DOHH2 (cell line): ENCODE data around the gene PZP.

Experiments used
- H3F3A ChIP-seq: fragments of 200-600 bp; sonication (generic), shearing (Covaris generic); 2 replicates; pipeline ENCODE4 v1.6.0; 2016; ENCODE audit warnings: antibody characterized with exemption, mild to moderate bottlenecking; ENCODE audit not compliant: control insufficient read depth, insufficient read depth
- H3K27ac ChIP-seq: fragments of 200-600 bp; sonication (generic); 2 replicates; pipeline ENCODE4 v1.5.1; 2014; ENCODE audit warnings: low read depth, mild to moderate bottlenecking, low read length, moderate library complexity
- H3K27me3 ChIP-seq: fragments of 200-600 bp; sonication (generic); 2 replicates; pipeline ENCODE4 v1.6.1; 2014; ENCODE audit warnings: mild to moderate bottlenecking, low read length, mixed read lengths; ENCODE audit not compliant: control insufficient read depth
- H3K36me3 ChIP-seq: fragments of 200-600 bp; sonication (generic); 2 replicates; pipeline ENCODE4 v1.6.1; 2014; ENCODE audit warnings: mild to moderate bottlenecking, low read length, moderate library complexity, mixed read lengths; ENCODE audit not compliant: control insufficient read depth
- H3K4me1 ChIP-seq: fragments of 200-600 bp; sonication (generic); 2 replicates; pipeline ENCODE4 v1.6.1; 2014; ENCODE audit warnings: mild to moderate bottlenecking, low read length, mixed read lengths; ENCODE audit not compliant: control insufficient read depth
- H3K4me2 ChIP-seq: fragments of 200-600 bp; sonication (generic); 2 replicates; pipeline ENCODE4 v1.6.0; 2014; ENCODE audit warnings: mild to moderate bottlenecking, low read length, moderate library complexity
- H3K4me3 ChIP-seq: fragments of 200-600 bp; sonication (generic); 2 replicates; pipeline ENCODE4 v1.5.1; 2014; ENCODE audit warnings: mild to moderate bottlenecking, low read length, mixed read lengths
- H3K79me2 ChIP-seq: fragments of 200-600 bp; sonication (generic); 2 replicates; pipeline ENCODE4 v1.6.1; 2014; ENCODE audit warnings: mild to moderate bottlenecking, low read length, mixed read lengths; ENCODE audit not compliant: control insufficient read depth
- H3K9me2 ChIP-seq: fragments of 200-600 bp; sonication (generic); replicated peaks from 2 replicates; pipeline ENCODE4 v1.6.1; 2014; ENCODE audit warnings: mild to moderate bottlenecking, low read length, mixed read lengths; ENCODE audit not compliant: control insufficient read depth
- H3K9me3 ChIP-seq: fragments of 200-600 bp; sonication (generic); 2 replicates; pipeline ENCODE4 v1.6.1; 2014; ENCODE audit warnings: antibody characterized with exemption, low read length, mixed read lengths; ENCODE audit not compliant: control insufficient read depth, insufficient read depth
- H4K20me1 ChIP-seq: fragments of 200-600 bp; sonication (generic); 2 replicates; pipeline ENCODE4 v1.6.0; 2014; ENCODE audit warnings: low read depth, mild to moderate bottlenecking, antibody characterized with exemption, low read length, moderate library complexity; ENCODE audit not compliant: control insufficient read depth, insufficient read depth
- CTCF ChIP-seq: fragments of 200-600 bp; sonication (generic); IDR thresholded peaks from one replicate; pipeline ENCODE4 v1.5.1; 2014; ENCODE audit warnings: antibody characterized with exemption, mild to moderate bottlenecking, low read depth, low read length; ENCODE audit not compliant: poor library complexity, severe bottlenecking
- EZH2phosphoT487 ChIP-seq: fragments of 200-600 bp; sonication (generic); IDR thresholded peaks from 2 replicates; pipeline ENCODE4 v1.6.1; 2017; ENCODE audit warnings: borderline replicate concordance, mild to moderate bottlenecking, antibody characterized with exemption, low read length, moderate library complexity, mixed read lengths

The PZP gene

GRCh38 chr12:9127936-9128663 is 80.1 kb downstream of the PZP start:
- Histone ChIP-seq H3K9me2 (no peaks in the 10 kb centered on the region), H3K27ac (no peak overlapping the region), H3K79me2 (no peaks in the 10 kb centered on the region), H3K36me3 (no peaks in the 10 kb centered on the region), H3K9me3 (no peaks in the 10 kb centered on the region), H4K20me1 (no peaks in the 10 kb centered on the region), H3K27me3 (0 out of 2 replicates have a peak, but pooled peaks cover 3% of the 10 kb centered on the region), H3K4me3 (no peak overlapping the region), H3K4me1 (no peaks in the 10 kb centered on the region), H3F3A (no peaks in the 10 kb centered on the region), H3K4me2 (no peak overlapping the region)
- TF ChIP-seq EZH2phosphoT487 = no peak
- TF ChIP-seq CTCF = no peak

- no peaks in the 10 kb centered on the region for H3K9me3 ChIP-seq
- 0 out of 2 replicates have a peak, but pooled peaks cover 3% of the 10 kb centered on the region for H3K27me3 ChIP-seq
- no peaks in the 10 kb centered on the region for H3K4me1 ChIP-seq
- H3F3A ChIP-seq = no peaks in the 10 kb centered on the region
- no peaks in the 10 kb centered on the region for H3K36me3 ChIP-seq
- TF ChIP-seq CTCF (no peak), EZH2phosphoT487 (no peak)
- no peak overlapping the region for H3K4me2 ChIP-seq
- no peak overlapping the region for H3K4me3 ChIP-seq
- H3K9me2 ChIP-seq = no peaks in the 10 kb centered on the region
- no peaks in the 10 kb centered on the region for H4K20me1 ChIP-seq
- no peaks in the 10 kb centered on the region for H3K79me2 ChIP-seq
- no peak overlapping the region for H3K27ac ChIP-seq
Observed at GRCh38 chr12:9127484-9127883, 80.7 kb downstream of the PZP start.

- no peaks in the 10 kb centered on the region for H4K20me1 ChIP-seq
- H3K9me3 ChIP-seq = no peaks in the 10 kb centered on the region
- H3F3A ChIP-seq = no peaks in the 10 kb centered on the region
- H3K27me3 ChIP-seq = 0 out of 2 replicates have a peak, but pooled peaks cover 4% of the 10 kb centered on the region
- no peak overlapping the region for H3K27ac ChIP-seq
- H3K4me3 ChIP-seq = no peak overlapping the region
- H3K79me2 ChIP-seq = no peaks in the 10 kb centered on the region
- H3K9me2 ChIP-seq = no peaks in the 10 kb centered on the region
- TF ChIP-seq CTCF (no peak), EZH2phosphoT487 (no peak)
- H3K4me1 ChIP-seq = no peaks in the 10 kb centered on the region
- no peak overlapping the region for H3K4me2 ChIP-seq
- H3K36me3 ChIP-seq = no peaks in the 10 kb centered on the region
Observed at GRCh38 chr12:9124383-9125031, 83.7 kb downstream of the PZP start.
